Measurements from ENCODE around the gene TSHR.

DNA sequence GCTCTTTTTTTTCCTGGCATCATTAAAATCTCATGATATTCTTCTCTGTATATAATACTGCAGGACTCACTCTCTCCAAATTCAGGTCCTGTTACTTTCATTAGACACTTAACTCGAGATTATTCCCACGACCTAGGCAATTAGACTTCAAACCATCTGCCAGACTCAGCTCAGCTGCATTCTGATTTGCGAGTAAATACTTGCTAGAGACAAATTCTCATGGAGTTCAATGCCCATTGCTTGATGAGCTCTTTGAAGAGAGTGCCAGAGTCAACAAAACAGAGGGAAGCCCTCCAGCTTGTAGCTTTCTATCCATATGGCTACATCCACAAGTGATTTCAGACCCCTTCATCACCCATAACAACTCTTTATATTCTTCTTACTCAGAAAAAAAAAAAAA lies 177.0 kb downstream of the TSHR start:
- TF ChIP-seq, protein P1, sequence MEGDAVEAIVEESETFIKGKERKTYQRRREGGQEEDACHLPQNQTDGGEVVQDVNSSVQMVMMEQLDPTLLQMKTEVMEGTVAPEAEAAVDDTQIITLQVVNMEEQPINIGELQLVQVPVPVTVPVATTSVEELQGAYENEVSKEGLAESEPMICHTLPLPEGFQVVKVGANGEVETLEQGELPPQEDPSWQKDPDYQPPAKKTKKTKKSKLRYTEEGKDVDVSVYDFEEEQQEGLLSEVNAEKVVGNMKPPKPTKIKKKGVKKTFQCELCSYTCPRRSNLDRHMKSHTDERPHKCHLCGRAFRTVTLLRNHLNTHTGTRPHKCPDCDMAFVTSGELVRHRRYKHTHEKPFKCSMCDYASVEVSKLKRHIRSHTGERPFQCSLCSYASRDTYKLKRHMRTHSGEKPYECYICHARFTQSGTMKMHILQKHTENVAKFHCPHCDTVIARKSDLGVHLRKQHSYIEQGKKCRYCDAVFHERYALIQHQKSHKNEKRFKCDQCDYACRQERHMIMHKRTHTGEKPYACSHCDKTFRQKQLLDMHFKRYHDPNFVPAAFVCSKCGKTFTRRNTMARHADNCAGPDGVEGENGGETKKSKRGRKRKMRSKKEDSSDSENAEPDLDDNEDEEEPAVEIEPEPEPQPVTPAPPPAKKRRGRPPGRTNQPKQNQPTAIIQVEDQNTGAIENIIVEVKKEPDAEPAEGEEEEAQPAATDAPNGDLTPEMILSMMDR (IDR thresholded peaks at IDR 0.05): no peak
- TF ChIP-seq ZNF232 (CRISPR knock-in tag; IDR thresholded peaks at IDR 0.05): no peak
- TF ChIP-seq SP1 (CRISPR knock-in tag; conservative IDR thresholded peaks at IDR 0.05): no peak
- no peak for TF ChIP-seq NFE2L1 (CRISPR knock-in tag; IDR thresholded peaks at IDR 0.05)
- TF ChIP-seq ESRRA (CRISPR knock-in tag; IDR thresholded peaks at IDR 0.05; ENCODE audit: borderline replicate concordance): no peak
- no peak for TF ChIP-seq ATF2 (CRISPR knock-in tag; IDR thresholded peaks at IDR 0.05; ENCODE audit: borderline replicate concordance, low read depth)
- no peak for TF ChIP-seq AFF4 (CRISPR knock-in tag; IDR thresholded peaks at IDR 0.05; ENCODE audit: borderline replicate concordance)
- TF ChIP-seq ZNF423 (CRISPR knock-in tag; IDR thresholded peaks at IDR 0.05): no peak
- TF ChIP-seq CBFB (CRISPR knock-in tag; IDR thresholded peaks at IDR 0.05; ENCODE audit: low read depth): no peak
- TF ChIP-seq E2F5 (CRISPR knock-in tag; IDR thresholded peaks at IDR 0.05): no peak
- no peak for TF ChIP-seq HMGXB4 (CRISPR knock-in tag; IDR thresholded peaks at IDR 0.05)
- no peak for TF ChIP-seq NFYB (CRISPR knock-in tag; conservative IDR thresholded peaks at IDR 0.05; ENCODE audit: low read depth)
